Pancreas (tissue), 10 donors: ENCODE measurements around the gene EREG. TPM values are rescaled to one million over a fixed set of nuclear protein-coding genes. Genes with fewer than 3 reads are reported as not detected.

ENCODE experiments used
- ATAC-seq, 4 donors: fragments of 200-7000 bp; cut with Tn5 transposase; one replicate each; pipeline versions ENCODE4 v1.8.0 to v1.9.1; 2020; ENCODE audit warnings: mild to moderate bottlenecking in 4 of 4, moderate library complexity in 4 of 4
- DNase-seq, 6 donors: peaks; one replicate each; pipeline ENCODE4 v3.0.0-alpha.2; 2020
- FAIRE-seq: peaks from 2 replicates; lab custom pipeline; 2012; peaks lifted over from hg19 to GRCh38; lab: Jason Lieb, UNC
- H3K27ac ChIP-seq, 4 donors: fragments of 200-600 bp; sonication (generic); 1 replicate in 3 of 4; 2 replicates in 1 of 4; pipeline versions ENCODE4 v1.5.0 to v1.8.0; 2020
- H3K27me3 ChIP-seq, 4 donors: fragments of 200-600 bp; one replicate each; pipeline ENCODE4 v1.8.0; 2021
- H3K36me3 ChIP-seq, 3 donors: fragments of 200-600 bp; sonication (generic) in 1 of 3; one replicate each; pipeline versions ENCODE4 v1.5.0 to v1.8.0; 2020 to 2021
- H3K4me1 ChIP-seq, 3 donors: fragments of 200-600 bp; one replicate each; pipeline ENCODE4 v1.8.0; 2021
- H3K4me3 ChIP-seq, 4 donors: fragments of 200-600 bp; sonication (generic) in 2 of 4; one replicate each; pipeline versions ENCODE4 v1.5.0 to v1.8.0; 2020 to 2021
- H3K9me3 ChIP-seq, 4 donors: fragments of 200-600 bp; one replicate each; pipeline ENCODE4 v1.8.0; 2021
- CTCF ChIP-seq, 4 donors: fragments of 200-600 bp; sonication (generic) in 3 of 4; IDR thresholded peaks; one replicate each; pipeline versions ENCODE4 v1.5.0 to v1.8.0; 2021; ENCODE audit warnings: antibody characterized with exemption in 4 of 4
- WGBS, 2 donors: extraction: QIAGEN DNeasy Blood & Tissue Kit; methylation state at CpG; one replicate each; pipeline ENCODE4 v1.1.7; 2013; 5-methylcytosine and 5-hydroxymethylcytosine counted together
- intact Hi-C, 3 donors: fragments of 100-400 bp; cut with DNase I; formaldehyde crosslinking; loops; one replicate each; pipeline versions ENCODE4 v1.11.1 to v1.14.2; 2022
- polyA plus RNA-seq, 2 donors: library from polyadenylated mRNA; stranded (reverse); fragments of 200-250 nt; gene quantifications; one replicate each; pipeline ENCODE4 v1.2.3, GENCODE V29; 2013
- total RNA-seq, 6 donors: library from RNA; stranded (reverse); fragmentation: NEBNext Ultra II Directional in 4 of 6; extraction: Animal tissue kit (Norgen Biotek cat#: 25700) in 4 of 6; gene quantifications; one replicate each; pipeline versions ENCODE4 v1.2.1 to v1.2.4, GENCODE V29; 2021 to 2023
- donor health status: healthy with polysubstance abuse.
- donor health status: DM: no; HTN: no; CAD: no; lungs with moderate emphysema.
- donor health status: DM: no; HTN: no; CAD: no.
- donor health status: control.
- donor health status: control.
- donor health status: Bipolar disorder and iron deficiency.
- donor health status: DM: yes; HTN: yes; CAD: no.
- donor health status: DM: no; HTN: no; CAD: no.
- donor health status: DM: no; HTN: no; CAD: no.
- donor health status: DM: yes; HTN: yes; CAD: no.

The EREG gene
- total and polyA plus RNA-seq, 8 donors, result 0.06 to 0.09 (median 0.09) TPM; not detected in 5

DNA sequence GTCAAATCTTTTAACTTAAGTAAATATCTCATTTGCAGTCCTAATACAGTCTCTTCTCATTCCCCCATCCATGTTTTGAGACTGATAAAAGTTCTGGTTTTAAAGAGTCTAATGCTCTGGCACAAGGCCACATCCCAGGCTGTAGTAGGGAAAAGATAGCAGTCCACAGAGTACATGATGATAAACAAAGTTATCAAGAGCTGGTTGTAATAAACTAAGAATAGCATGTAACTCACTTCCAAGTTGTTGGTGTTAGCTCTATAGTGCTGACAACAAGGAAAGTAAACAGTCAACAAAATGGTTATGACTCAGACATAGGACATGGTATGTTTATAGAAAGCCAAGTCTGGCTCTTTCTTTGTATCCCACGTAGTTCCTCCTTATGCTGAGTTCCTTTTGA, 58.2 kb downstream of the EREG start:
- 54 to 60% methylated on average over 1 of the region's 1 CpG for WGBS, 2 donors
- H3K9me3 ChIP-seq, result no peaks in the 10 kb centered on the region
- TF ChIP-seq CTCF (IDR thresholded peaks at IDR 0.05), result no peak
- H3K27ac ChIP-seq, result no peak overlapping the region
- no peaks in the 10 kb centered on the region for H3K27me3 ChIP-seq
- FAIRE-seq (peak; percentile 57), DNase-seq (no peak), ATAC-seq (peak in 2 of 4 donors; percentile 19 to 53)
- intact Hi-C loops, result no loop called here
- H3K4me1 ChIP-seq, result no peaks in the 10 kb centered on the region
- no peak overlapping the region for H3K4me3 ChIP-seq
- H3K36me3 ChIP-seq, result no peaks in the 10 kb centered on the region

GRCh38 chr4:74424111-74424510, 59.2 kb downstream of the EREG start:
- Histone ChIP-seq H3K4me1 (no peaks in the 10 kb centered on the region), H3K27me3 (no peaks in the 10 kb centered on the region), H3K27ac (no peak overlapping the region), H3K9me3 (no peaks in the 10 kb centered on the region), H3K4me3 (no peak overlapping the region), H3K36me3 (no peaks in the 10 kb centered on the region)
- DNase-seq (no peak), FAIRE-seq (peak; percentile 26), ATAC-seq (no peak)
- intact Hi-C loops, result no loop called here
- WGBS, 2 donors, result 90 to 94% methylated on average over 2 of the region's 2 CpGs
- no peak for TF ChIP-seq CTCF (IDR thresholded peaks at IDR 0.05)

GRCh38 chr4:74426101-74426500, 61.2 kb downstream of the EREG start:
- no peak for FAIRE-seq
- H3K4me1 ChIP-seq, result no peaks in the 10 kb centered on the region
- no peak for TF ChIP-seq CTCF (IDR thresholded peaks at IDR 0.05)
- H3K4me3 ChIP-seq, result no peak overlapping the region
- 86 to 95% methylated on average over 1 of the region's 1 CpG for WGBS, 2 donors
- H3K27ac ChIP-seq, result no peak overlapping the region
- no peaks in the 10 kb centered on the region for H3K27me3 ChIP-seq
- ATAC-seq, result no peak
- no peak for DNase-seq
- no peaks in the 10 kb centered on the region for H3K36me3 ChIP-seq
- no peaks in the 10 kb centered on the region for H3K9me3 ChIP-seq
- intact Hi-C loops, result no loop called here

GRCh38 chr4:74428276-74428675, 63.3 kb downstream of the EREG start:
- H3K36me3 ChIP-seq, result no peaks in the 10 kb centered on the region
- H3K27ac ChIP-seq, result no peak overlapping the region
- H3K4me3 ChIP-seq, result no peak overlapping the region
- DNase-seq (no peak), ATAC-seq (no peak), FAIRE-seq (no peak)
- no peaks in the 10 kb centered on the region for H3K27me3 ChIP-seq
- no peaks in the 10 kb centered on the region for H3K4me1 ChIP-seq
- intact Hi-C loops, result no loop called here
- no peak for TF ChIP-seq CTCF (IDR thresholded peaks at IDR 0.05)
- no peaks in the 10 kb centered on the region for H3K9me3 ChIP-seq

GRCh38 chr4:74431113-74431826, 66.3 kb downstream of the EREG start:
- ATAC-seq, result no peak
- FAIRE-seq, result no peak
- intact Hi-C loops, result no loop called here

More at GRCh38 chr4:74431113-74431826, 66.3 kb downstream of the EREG start:
- H3K36me3 ChIP-seq, result no peaks in the 10 kb centered on the region
- H3K4me1 ChIP-seq, result no peaks in the 10 kb centered on the region
- TF ChIP-seq CTCF (IDR thresholded peaks at IDR 0.05), result no peak
- no peak overlapping the region for H3K27ac ChIP-seq
- H3K9me3 ChIP-seq, result no peaks in the 10 kb centered on the region
- no peaks in the 10 kb centered on the region for H3K27me3 ChIP-seq
- 76 to 88% methylated on average over 11 of the region's 11 CpGs for WGBS, 2 donors
- no peak for DNase-seq
- no peak overlapping the region for H3K4me3 ChIP-seq
